HG02884 (cell line): ENCODE measurements around the gene GLT1D1.
A peak's percentile ranks its signal among the peaks of the same experiment; 100 is the strongest.

ENCODE experiments used
- ATAC-seq: cut with Tn5 transposase; IDR thresholded peaks from one replicate; pipeline ENCODE4 v1.9.1; 2021; ENCODE audit warnings: mild to moderate bottlenecking, moderate library complexity; ENCODE audit not compliant: unreplicated experiment

Gene GLT1D1

GRCh38 chr12:128909653-128910052, 56.4 kb downstream of the GLT1D1 start:
- no peak for ATAC-seq

DNA sequence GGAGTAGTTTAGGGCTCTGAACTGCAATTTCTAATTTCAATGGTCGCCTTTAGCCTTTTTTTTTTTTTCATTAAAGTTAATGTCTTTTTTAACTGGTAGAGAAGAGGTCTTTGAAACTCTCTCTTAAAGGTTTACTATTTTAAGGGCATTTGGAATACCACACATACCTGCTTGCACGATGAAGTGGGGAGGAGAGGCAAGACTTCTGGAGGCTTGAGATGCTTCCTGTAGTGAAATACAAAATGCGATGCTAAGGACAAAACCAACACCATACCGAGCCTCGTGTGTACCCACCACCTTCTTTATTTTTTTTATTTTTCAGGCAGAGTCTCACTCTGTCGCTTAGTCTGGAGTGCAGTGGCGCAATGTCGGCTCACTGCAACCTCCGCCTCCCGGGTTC, 57.4 kb downstream of the GLT1D1 start:
- no peak for ATAC-seq

GRCh38 chr12:128911861-128912260, 58.6 kb downstream of the GLT1D1 start:
- no peak for ATAC-seq

DNA sequence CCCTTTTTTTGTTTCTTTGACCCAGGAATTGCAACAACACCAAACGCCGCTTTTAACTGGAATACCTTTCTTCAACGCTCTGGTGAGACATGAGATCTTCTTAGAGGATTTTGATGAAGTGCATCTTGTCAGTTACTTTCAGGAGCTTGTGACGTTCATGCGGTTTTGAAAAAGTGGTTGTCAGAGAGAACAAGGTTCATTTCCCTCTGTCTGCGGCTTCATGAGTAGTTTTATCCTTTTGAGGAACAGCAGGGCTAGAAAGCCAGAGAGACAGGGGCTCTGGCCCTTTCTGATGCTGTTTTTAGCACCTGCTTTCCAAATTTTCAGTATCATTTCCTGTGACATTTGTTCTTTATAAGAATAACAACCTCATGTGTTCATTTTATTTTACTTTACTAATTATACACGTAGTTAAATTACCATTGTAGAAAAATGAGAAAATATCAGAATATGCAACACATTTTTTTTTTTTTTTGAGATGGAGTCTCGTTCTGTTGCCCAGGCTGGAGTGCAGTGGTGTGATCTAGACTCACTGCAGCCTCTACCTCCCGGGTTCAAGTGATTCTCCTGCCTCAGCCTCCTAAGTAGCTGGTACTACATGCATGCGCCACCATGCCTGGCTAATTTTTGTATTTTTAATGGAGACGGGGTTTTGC, 61.8 kb downstream of the GLT1D1 start:
- ATAC-seq = peak; percentile 95

DNA sequence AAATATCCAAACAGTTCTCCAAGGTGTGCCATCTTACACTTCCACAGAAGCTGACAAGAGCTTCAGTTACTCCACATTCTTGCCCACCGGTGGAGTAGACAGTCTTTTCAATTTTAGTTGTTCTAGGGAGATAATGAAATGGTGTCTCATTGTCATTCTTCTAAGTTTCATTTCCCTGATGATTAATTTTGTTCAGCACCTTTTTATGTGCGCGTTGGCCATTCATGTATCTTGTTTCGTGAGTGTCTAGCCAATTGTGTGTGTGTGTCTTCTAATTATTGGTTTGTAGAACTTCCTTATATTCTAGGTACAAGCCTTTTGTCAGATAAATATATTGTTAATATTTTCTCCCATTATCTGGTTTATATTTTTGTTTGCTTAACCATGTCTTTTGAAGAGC, 63.1 kb downstream of the GLT1D1 start:
- no peak for ATAC-seq

DNA sequence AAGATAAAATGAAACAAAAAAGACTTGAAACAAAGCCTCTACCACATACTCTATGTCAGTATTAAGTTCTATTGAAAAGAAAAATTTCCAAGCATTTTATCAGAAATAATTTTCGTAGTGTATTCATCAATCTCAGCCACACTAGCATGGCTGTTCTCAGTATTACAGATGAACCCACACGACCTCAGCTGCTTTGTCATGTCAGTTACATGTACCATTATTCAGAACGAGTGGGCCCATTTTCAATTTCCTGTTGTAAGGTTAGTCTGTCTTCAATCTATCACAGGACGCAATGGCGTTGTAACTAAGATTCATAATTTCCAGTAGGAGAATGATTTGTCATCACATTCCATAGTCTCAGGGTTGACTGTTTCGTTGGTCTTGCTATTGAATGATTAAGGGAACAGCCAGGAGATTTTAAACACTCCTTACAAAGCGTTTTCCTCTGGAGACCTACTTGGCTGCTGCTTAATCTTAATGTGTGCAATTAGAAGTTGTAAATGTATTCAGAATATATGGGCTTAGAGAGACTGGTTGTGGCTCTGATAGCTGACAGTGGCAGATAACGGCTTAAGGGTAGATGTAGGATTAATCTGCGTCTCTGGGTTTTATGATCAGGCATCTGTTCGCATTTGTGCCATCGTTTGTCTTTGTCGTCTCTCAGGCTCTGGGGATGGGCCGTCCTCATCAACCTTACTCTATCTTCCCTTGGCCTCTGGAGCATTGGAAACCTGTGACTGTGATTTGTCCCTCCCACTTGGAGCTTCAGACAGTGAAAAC, 65.4 kb downstream of the GLT1D1 start:
- ATAC-seq = no peak

- ATAC-seq = no peak
Observed at GRCh38 chr12:128920468-128920867, 67.2 kb downstream of the GLT1D1 start.

DNA sequence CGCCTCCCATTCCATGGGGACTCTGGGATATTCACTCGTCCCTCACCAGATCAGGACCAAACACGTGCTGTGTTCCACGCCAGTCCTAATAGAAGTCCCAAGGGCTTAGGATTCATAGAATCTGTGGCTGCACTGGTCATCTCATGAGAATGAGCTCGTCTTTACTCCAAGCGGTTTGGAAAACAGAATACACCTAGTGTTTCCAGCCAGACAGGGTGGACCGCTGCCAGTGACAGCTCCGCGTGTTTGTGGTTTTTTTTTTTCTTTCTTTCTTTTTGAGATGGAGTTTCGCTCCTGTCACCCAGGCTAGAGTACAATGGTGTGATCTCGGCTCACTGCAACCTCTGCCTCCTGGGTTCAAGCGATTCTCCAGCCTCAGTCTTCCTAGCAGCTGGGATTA, 75.1 kb downstream of the GLT1D1 start:
- no peak for ATAC-seq

DNA sequence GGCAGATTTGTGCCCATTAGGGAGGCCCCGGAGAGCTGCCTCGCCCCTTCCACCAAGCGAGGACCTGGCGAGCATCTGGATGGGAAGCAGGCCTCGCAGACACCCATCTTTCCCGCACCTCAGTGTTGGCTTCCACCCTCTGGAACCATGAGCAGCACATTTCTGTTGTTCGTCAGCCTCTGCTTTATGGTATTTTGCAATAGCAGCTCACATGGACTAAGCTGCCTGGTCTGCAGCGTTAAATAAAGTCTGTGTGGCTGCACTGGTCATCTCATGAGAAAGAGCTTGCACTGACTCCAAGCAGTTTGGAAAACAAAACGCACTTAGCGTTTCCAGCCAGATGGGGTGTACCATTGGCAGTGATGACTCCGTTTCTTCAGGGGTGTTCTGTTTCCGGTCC, 75.8 kb downstream of the GLT1D1 start:
- ATAC-seq = no peak

GRCh38 chr12:128930606-128931005, 77.3 kb downstream of the GLT1D1 start:
- ATAC-seq = no peak

GRCh38 chr12:128932521-128932920, 79.2 kb downstream of the GLT1D1 start:
- ATAC-seq = no peak

GRCh38 chr12:128933039-128933438, 79.8 kb downstream of the GLT1D1 start:
- ATAC-seq = no peak

DNA sequence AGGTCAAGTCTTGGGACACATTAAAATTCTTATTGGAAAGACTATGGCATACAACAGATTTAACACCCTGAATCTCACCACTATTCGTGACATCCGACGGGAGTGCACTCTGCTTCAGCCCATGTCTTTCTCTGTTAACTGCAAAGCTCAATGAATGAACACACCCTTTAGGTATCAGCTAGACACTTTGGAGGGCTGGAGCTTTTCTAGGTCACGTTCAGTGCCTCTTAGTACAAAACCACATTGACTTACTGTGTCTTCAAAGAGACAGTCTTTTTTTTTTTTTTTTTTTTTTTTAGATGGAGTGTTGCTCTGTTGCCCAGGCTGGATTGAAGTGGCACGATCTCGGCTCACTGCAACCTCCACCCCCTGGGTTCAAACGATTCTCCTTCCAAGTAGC, 80.6 kb downstream of the GLT1D1 start:
- no peak for ATAC-seq

GRCh38 chr12:128938886-128939285, 85.6 kb downstream of the GLT1D1 start:
- ATAC-seq = no peak

- ATAC-seq = no peak
Observed at GRCh38 chr12:128940090-128940888, 87.0 kb downstream of the GLT1D1 start.

DNA sequence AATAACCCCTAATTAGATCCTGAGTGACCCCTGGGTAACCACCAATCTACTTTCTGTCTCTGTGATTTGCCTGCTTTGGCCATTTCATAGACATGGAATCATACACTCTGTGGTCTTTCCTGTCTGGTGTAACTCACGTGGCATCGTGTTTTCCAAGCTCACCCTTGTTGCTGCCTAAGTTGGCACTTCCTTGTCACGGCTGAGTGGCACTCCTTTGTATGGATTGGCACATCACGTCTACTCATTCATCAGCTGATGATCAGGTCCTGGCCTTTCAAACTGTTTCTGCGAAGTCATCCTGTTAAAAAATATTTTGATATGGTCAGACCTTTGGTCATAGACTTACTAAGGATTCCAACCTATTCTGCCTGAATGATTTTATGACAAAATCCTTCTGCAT, 87.7 kb downstream of the GLT1D1 start:
- ATAC-seq = no peak

- ATAC-seq = no peak
Observed at GRCh38 chr12:128942960-128943477, 89.7 kb downstream of the GLT1D1 start.

DNA sequence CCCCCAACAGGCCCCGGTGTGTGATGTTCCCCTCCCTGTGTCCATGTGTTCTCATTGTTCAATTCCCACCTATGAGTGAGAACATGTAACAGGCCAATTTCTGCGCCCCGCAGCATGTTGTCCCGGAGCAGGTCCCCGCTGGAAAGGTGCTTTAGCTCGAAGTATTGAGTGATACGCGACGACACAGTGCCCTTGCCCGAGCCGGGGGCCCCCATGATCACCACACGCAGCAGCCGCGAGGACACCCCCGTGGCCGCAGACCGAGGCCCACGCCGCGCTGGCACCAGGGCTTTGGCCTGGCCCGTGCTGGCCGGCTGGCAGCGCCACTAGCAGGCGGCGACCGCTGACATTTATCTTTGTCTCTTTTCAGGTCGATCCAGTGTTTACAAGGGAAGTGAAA, 91.7 kb downstream of the GLT1D1 start:
- ATAC-seq = no peak

DNA sequence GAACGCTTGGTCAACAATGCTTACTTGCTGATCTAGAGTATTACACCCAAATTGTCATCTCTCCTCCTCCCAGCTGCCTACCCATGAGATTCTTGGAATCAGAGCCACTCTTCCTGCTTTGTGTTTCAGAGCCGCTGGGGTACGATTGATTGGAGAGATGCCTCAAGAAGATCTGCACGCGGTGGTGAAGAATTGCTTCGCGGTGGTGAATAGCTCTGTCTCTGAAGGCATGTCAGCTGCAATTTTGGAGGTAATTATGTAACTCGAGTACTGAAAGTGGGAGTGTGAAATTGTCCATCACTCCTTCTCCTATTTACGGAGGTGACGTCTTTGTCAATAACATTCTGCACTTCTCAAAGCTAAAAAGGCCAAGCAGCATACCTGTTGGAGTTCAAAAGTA, 93.9 kb downstream of the GLT1D1 start:
- no peak for ATAC-seq

- no peak for ATAC-seq
Observed at GRCh38 chr12:128949086-128949485, 95.8 kb downstream of the GLT1D1 start.

DNA sequence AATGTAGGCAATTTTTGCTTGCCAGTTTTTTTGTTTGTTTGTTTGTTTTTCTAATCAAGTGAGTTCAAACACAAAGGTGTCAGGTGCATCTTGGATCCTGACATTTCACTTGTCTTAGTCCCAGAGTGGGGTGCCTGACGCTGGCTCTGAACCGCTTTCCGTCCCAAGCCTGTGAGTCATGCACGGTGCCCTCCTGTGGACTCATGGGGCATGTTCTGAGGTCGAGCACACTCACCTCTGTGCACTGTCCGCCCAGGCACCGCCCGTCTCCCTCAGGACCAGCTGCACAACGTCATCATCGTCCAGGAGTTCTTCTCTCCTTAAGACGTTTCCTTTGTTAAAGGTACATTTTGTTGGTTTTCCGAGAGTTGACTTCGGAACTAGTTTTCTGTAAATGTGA, 98.2 kb downstream of the GLT1D1 start:
- no peak for ATAC-seq

DNA sequence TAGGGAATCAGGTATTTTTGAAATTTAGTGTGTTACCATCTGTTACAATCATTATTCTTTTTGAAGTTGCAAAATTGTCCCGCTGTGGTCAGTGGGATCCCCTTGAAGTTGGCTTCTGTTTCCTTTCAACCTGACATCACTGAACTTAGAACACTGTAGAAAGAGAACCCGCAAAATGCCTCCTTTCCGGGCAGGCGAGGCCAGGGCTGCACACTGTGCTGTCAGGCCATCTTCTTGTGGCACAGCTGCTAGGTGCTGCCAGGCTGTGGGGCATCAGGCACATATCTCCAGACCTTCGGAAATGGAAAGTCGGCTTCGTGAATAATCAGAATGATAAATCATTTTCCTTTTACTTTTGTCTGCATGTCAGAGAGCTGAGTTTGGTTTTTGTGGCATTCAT, 103.5 kb downstream of the GLT1D1 start:
- ATAC-seq = no peak
